H9 (cell line): ENCODE data around the gene XPC. TPM values are rescaled to one million over a fixed set of nuclear protein-coding genes. Genes with fewer than 3 reads are reported as not detected.

ENCODE experiments used
- DNase-seq: peaks from one replicate; pipeline ENCODE4 v3.0.0-alpha.2; 2017
- H2AFZ ChIP-seq: one replicate; pipeline ENCODE4 v1.6.1; 2013; ENCODE audit warnings: mild to moderate bottlenecking, low read length, control low read depth, moderate library complexity
- H2AK5ac ChIP-seq: 2 replicates; pipeline ENCODE4 v1.6.1; 2013; ENCODE audit warnings: low read length, control low read depth, mixed read lengths; ENCODE audit not compliant: insufficient read length
- H2BK120ac ChIP-seq: one replicate; pipeline ENCODE4 v1.6.1; 2013; ENCODE audit warnings: low read depth, mild to moderate bottlenecking, low read length, control low read depth, inconsistent platforms; ENCODE audit not compliant: poor library complexity, severe bottlenecking
- H2BK12ac ChIP-seq: 2 replicates; pipeline ENCODE4 v1.6.1; 2013; ENCODE audit warnings: low read length, control low read depth, mixed read lengths, low read depth; ENCODE audit not compliant: insufficient read length
- H2BK15ac ChIP-seq: 2 replicates; pipeline ENCODE4 v1.6.1; 2013; ENCODE audit warnings: low read depth, low read length, control low read depth
- H2BK20ac ChIP-seq: one replicate; pipeline ENCODE4 v1.6.1; 2013; ENCODE audit warnings: low read depth, mild to moderate bottlenecking, low read length, control low read depth, inconsistent platforms; ENCODE audit not compliant: poor library complexity, severe bottlenecking
- H2BK5ac ChIP-seq: 2 replicates; pipeline ENCODE4 v1.6.1; 2013; ENCODE audit warnings: low read length, control low read depth, mixed read lengths; ENCODE audit not compliant: insufficient read length
- H3K14ac ChIP-seq: 2 replicates; pipeline ENCODE4 v1.6.1; 2013; ENCODE audit warnings: low read length, control low read depth; ENCODE audit not compliant: insufficient read depth
- H3K18ac ChIP-seq: 2 replicates; pipeline ENCODE4 v1.6.1; 2013; ENCODE audit warnings: low read depth, mild to moderate bottlenecking, mixed read lengths, low read length, control low read depth; ENCODE audit not compliant: insufficient read length
- H3K23ac ChIP-seq: 2 replicates; pipeline ENCODE4 v1.6.1; 2013; ENCODE audit warnings: low read length, control low read depth, mixed read lengths, low read depth; ENCODE audit not compliant: insufficient read length
- H3K23me2 ChIP-seq: 2 replicates; pipeline ENCODE4 v1.6.1; 2013; ENCODE audit warnings: low read depth, mild to moderate bottlenecking, mixed read lengths, low read length, control low read depth; ENCODE audit not compliant: insufficient read length, poor library complexity, severe bottlenecking
- H3K27ac ChIP-seq: 2 replicates; pipeline ENCODE4 v1.5.1; 2013; ENCODE audit warnings: low read length, control low read depth, mixed read lengths, low read depth; ENCODE audit not compliant: insufficient read length
- H3K27me3 ChIP-seq: 2 replicates; pipeline ENCODE4 v1.6.1; 2013; ENCODE audit warnings: low read length, control low read depth, inconsistent platforms; ENCODE audit not compliant: insufficient read depth
- H3K4ac ChIP-seq: 2 replicates; pipeline ENCODE4 v1.6.1; 2013; ENCODE audit warnings: low read depth, mild to moderate bottlenecking, control low read depth, inconsistent platforms, low read length, moderate library complexity
- H3K4me1 ChIP-seq: 2 replicates; pipeline ENCODE4 v1.6.1; 2013; ENCODE audit warnings: low read length, control low read depth, inconsistent platforms; ENCODE audit not compliant: insufficient read depth
- H3K4me2 ChIP-seq: 2 replicates; pipeline ENCODE4 v1.6.1; 2013; ENCODE audit warnings: low read length, control low read depth, mixed read lengths; ENCODE audit not compliant: insufficient read length, insufficient read depth
- H3K56ac ChIP-seq: 2 replicates; pipeline ENCODE4 v1.6.1; 2013; ENCODE audit warnings: low read depth, mild to moderate bottlenecking, mixed read lengths, low read length, control low read depth; ENCODE audit not compliant: insufficient read length
- H3K79me1 ChIP-seq: 2 replicates; pipeline ENCODE4 v1.6.1; 2013; ENCODE audit warnings: low read depth, mild to moderate bottlenecking, moderate library complexity, low read length, control low read depth, inconsistent platforms; ENCODE audit not compliant: insufficient read depth, poor library complexity, severe bottlenecking
- H3K79me2 ChIP-seq: 2 replicates; pipeline ENCODE4 v1.6.1; 2013; ENCODE audit warnings: low read length, control low read depth, inconsistent platforms; ENCODE audit not compliant: insufficient read depth
- H3K9ac ChIP-seq: 2 replicates; pipeline ENCODE4 v1.6.1; 2013; ENCODE audit warnings: low read length, control low read depth, mixed read lengths; ENCODE audit not compliant: insufficient read length; ENCODE audit errors: extremely low read depth
- H3K9me3 ChIP-seq: one replicate; pipeline ENCODE4 v1.6.1; 2013; ENCODE audit warnings: low read depth, low read length, inconsistent platforms; ENCODE audit not compliant: control insufficient read depth
- H3T11ph ChIP-seq: one replicate; pipeline ENCODE4 v1.6.1; 2013; ENCODE audit warnings: mild to moderate bottlenecking, low read length, control low read depth, inconsistent platforms
- H4K20me1 ChIP-seq: one replicate; pipeline ENCODE4 v1.6.1; 2013; ENCODE audit not compliant: control insufficient read depth, insufficient read length, insufficient read depth
- H4K5ac ChIP-seq: 2 replicates; pipeline ENCODE4 v1.6.1; 2013; ENCODE audit warnings: low read depth, mild to moderate bottlenecking, mixed read lengths, low read length, control low read depth; ENCODE audit not compliant: insufficient read length
- H4K8ac ChIP-seq: replicated peaks from 2 replicates; pipeline ENCODE4 v1.6.1; 2013; ENCODE audit warnings: low read length, control low read depth, mixed read lengths, low read depth; ENCODE audit not compliant: insufficient read length
- H4K91ac ChIP-seq: 2 replicates; pipeline ENCODE4 v1.6.1; 2013; ENCODE audit warnings: low read depth, mild to moderate bottlenecking, moderate library complexity, mixed read lengths, low read length, control low read depth; ENCODE audit not compliant: insufficient read length
- H3K27ac Mint-ChIP-seq, 3 experiments: 2 replicates in 2 of 3; 3 replicates in 1 of 3; pipeline ENCODE4 v1.8.0; 2020 to 2021; ENCODE audit warnings: mixed read lengths in 3 of 3, mild to moderate bottlenecking in 1 of 3, moderate library complexity in 1 of 3
- H3K27me3 Mint-ChIP-seq: 2 replicates; pipeline ENCODE4 v1.8.0; 2021; ENCODE audit warnings: low read depth, mild to moderate bottlenecking, moderate library complexity, mixed read lengths
- H3K36me3 Mint-ChIP-seq, 3 experiments: 2 replicates in 2 of 3; 3 replicates in 1 of 3; pipeline ENCODE4 v1.8.0; 2020 to 2021; ENCODE audit warnings: low read depth in 3 of 3, mixed read lengths in 3 of 3; ENCODE audit not compliant: insufficient read depth in 1 of 3
- H3K4me1 Mint-ChIP-seq, 2 experiments: 2 replicates each; pipeline ENCODE4 v1.8.0; 2020; ENCODE audit warnings: mixed read lengths in 2 of 2
- H3K4me3 Mint-ChIP-seq, 2 experiments: 2 replicates in 1 of 2; 3 replicates in 1 of 2; pipeline ENCODE4 v1.8.0; 2020 to 2021; ENCODE audit warnings: mild to moderate bottlenecking in 2 of 2, mixed read lengths in 2 of 2, moderate library complexity in 1 of 2
- H3K9me3 Mint-ChIP-seq, 2 experiments: 2 replicates in 1 of 2; 3 replicates in 1 of 2; pipeline ENCODE4 v1.8.0; 2020; ENCODE audit warnings: mild to moderate bottlenecking in 2 of 2, mixed read lengths in 2 of 2, moderate library complexity in 1 of 2
- CTCF ChIP-seq: fragments of 200-600 bp; sonication (generic); conservative IDR thresholded peaks from 3 replicates; pipeline ENCODE4 v1.8.0; 2021; ENCODE audit warnings: antibody characterized with exemption, mild to moderate bottlenecking
- WGBS: extraction: QIAGEN DNeasy Blood & Tissue Kit; methylation state at CpG from one replicate; pipeline ENCODE4 v1.1.7; 2013; ENCODE audit warnings: missing lambda C conversion rate, low lambda C conversion rate, mixed read lengths; ENCODE audit not compliant: insufficient read length; ENCODE audit errors: extremely low coverage; 5-methylcytosine and 5-hydroxymethylcytosine counted together
- total RNA-seq: library from RNA; stranded (reverse); gene quantifications from 2 replicates; pipeline ENCODE4 v1.2.1, GENCODE V29; 2021

XPC gene
- total RNA-seq, 1 experiment from 2014 or later = 30.3 TPM

DNA sequence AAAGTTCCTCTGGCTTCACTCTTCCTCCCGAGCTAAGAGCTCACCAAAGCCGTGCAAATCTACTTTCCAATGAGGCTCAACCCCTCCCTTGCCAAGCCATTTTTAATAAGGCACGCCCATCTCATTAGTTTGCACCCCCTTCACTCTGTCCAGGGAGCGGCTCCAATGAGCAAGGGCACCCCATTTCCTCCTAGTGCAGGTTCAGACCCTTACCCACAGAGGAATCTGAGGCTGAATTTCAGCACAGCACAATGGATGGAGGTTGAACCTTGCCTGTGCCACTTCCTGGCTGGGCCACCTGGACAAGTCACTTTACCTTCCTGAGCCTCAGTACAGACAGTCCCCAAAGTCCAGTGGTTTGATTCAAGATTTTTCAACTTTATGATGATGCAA is 25.4 kb downstream of the XPC start:
- no peak overlapping the region for H3K23ac ChIP-seq
- H3K4ac ChIP-seq = no peak overlapping the region
- H3K14ac ChIP-seq = no peak overlapping the region
- H3K79me2 ChIP-seq = no peaks in the 10 kb centered on the region
- DNase-seq = no peak
- no peaks in the 10 kb centered on the region for H3K23me2 ChIP-seq
- no peak overlapping the region for H3T11ph ChIP-seq
- Mint-ChIP-seq H3K4me3 (no peak overlapping the region), H3K27me3 (no peaks in the 10 kb centered on the region), H3K27ac (no peak overlapping the region; a peak in 1 of 7 replicates), H3K4me1 (peaks cover 4 to 11% of the 10 kb centered on the region in 2 experiments), H3K9me3 (no peaks in the 10 kb centered on the region), H3K36me3 (peaks cover 11 to 61% (median 53%) of the 10 kb centered on the region in 3 experiments; a peak in 6 of 7 replicates)
- H3K18ac ChIP-seq = no peak overlapping the region
- H4K8ac ChIP-seq = no peak overlapping the region
- H3K79me1 ChIP-seq = no peaks in the 10 kb centered on the region
- peaks cover 3% of the 10 kb centered on the region; the same call in 1 of the 2 replicates for H3K4me1 ChIP-seq
- no peaks in the 10 kb centered on the region for H4K20me1 ChIP-seq
- H3K27me3 ChIP-seq = no peaks in the 10 kb centered on the region
- H4K5ac ChIP-seq = no peak overlapping the region
- H4K91ac ChIP-seq = no peak overlapping the region
- no peak overlapping the region for H3K56ac ChIP-seq
- H2AK5ac ChIP-seq = no peak overlapping the region
- H2BK12ac ChIP-seq = no peak overlapping the region
- H3K9me3 ChIP-seq = no peaks in the 10 kb centered on the region
- no peak overlapping the region for H3K4me2 ChIP-seq
- no peak overlapping the region for H2BK5ac ChIP-seq
- no CpG with 5 or more reads among the region's 4 CpGs for WGBS
- no peak overlapping the region for H2BK20ac ChIP-seq
- no peak overlapping the region for H3K27ac ChIP-seq
- no peak overlapping the region for H2BK15ac ChIP-seq
- H2AFZ ChIP-seq = no peak overlapping the region
- H3K9ac ChIP-seq = no peak overlapping the region
- no peak overlapping the region for H2BK120ac ChIP-seq
- TF ChIP-seq CTCF = no peak
